ENCODE data around the gene ABCF3.

Gene ABCF3

DNA sequence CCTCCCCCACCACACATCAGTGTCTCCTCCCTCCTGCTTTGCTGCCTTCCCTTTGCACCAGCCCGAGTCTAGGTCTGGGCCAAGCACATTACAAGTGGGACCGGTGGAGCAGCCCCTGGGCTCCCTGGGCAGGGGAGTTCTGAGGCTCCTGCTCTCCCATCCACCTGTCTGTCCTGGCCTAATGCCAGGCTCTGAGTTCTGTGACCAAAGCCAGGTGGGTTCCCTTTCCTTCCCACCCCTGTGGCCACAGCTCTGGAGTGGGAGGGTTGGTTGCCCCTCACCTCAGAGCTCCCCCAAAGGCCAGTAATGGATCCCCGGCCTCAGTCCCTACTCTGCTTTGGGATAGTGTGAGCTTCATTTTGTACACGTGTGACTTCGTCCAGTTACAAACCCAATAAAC lies 2.3 kb upstream of the ABCF3 start:
- DNase-seq (ENCODE audit: extremely low spot score, insufficient read length, low read depth) (no peak), FAIRE-seq (no peak)

DNA sequence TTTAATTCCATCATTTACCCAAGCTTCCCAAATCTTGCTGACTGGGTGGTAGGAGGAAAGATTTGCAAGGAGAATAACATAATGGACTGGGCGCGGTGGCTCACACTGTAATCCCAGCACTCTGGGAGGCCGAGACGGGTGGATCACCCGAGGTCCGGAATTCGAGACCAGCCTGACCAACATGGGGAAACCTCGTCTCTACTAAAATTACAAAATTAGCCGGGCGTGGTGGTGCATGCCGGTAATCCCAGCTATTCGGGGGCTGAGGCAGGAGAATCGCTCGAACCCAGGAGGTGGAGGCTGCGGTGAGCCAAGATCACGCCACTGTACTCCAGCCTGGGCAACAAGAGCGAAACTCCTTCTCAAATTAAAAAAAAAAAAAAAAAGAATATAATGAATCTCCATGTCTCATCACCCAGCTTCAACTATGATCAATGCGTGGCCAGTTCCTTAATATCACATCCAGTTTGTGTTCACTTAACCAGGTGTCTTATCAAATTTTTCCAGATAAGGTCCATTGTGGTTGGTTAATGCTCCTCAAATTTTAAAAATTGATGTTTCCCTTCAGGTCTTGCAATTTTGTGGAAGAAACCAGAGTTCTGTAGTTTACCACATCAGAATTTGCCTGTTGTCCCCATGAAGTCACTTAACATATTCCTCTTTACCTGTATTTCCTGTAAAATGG lies 1.3 kb upstream of the ABCF3 start:
- FAIRE-seq (no peak), DNase-seq (ENCODE audit: extremely low spot score, insufficient read length, low read depth) (no peak)

DNA sequence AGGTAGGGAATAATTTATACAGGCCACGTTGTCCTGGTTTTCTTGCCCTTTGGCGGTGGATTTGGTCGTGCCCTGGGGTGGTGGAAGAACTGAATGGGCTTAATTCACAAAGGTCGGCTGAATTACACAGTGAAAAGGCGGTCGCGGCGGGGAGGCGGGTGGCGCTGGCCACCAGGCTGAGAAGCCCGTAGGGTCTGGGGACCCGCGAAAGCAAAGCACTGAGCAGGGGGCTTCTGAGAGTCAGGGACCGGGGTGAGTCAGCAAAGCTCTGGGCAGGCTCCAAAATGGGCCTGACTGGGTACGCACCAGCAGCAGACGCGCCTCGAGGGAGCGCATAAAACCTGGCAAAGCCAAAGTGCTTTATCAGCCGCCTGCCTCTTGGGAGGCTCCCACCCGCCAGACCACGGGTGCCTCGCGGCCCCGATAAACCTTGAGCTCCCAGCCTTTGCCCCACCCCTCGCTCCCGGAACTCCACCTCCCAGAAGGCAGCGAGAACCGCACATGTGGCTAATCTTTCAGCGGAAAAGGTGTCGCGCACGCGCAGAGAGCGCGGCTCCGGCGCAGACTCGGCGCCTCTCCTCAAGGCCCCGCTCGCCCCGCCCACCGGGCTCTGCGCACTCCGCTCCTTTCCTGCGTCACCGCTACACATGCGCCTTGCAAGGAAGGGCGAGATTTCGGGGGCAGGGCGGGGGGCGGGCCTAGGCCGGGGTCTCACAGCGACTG lies 377 bp upstream of the ABCF3 start:
- peak; percentile 98 for DNase-seq (ENCODE audit: extremely low spot score, insufficient read length, low read depth)
- FAIRE-seq = peak; percentile 98

DNA sequence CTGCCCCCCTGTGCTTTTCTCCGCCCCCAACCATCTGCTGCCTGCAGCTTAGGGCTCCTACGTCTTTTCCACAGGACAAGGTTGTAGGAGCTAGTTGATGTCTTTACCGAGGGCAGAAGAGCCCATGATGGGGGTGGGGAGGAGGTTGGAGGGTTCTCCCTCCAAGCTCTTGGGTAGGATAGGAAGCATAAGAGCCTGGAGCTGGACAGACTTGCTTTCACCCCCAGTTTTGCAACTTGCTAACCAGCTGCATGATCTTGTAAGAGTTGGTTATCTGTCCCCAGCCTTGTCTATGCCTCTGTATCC lies 856 bp downstream of the ABCF3 start:
- DNase-seq (ENCODE audit: extremely low spot score, insufficient read length, low read depth) = no peak
- FAIRE-seq = no peak

DNA sequence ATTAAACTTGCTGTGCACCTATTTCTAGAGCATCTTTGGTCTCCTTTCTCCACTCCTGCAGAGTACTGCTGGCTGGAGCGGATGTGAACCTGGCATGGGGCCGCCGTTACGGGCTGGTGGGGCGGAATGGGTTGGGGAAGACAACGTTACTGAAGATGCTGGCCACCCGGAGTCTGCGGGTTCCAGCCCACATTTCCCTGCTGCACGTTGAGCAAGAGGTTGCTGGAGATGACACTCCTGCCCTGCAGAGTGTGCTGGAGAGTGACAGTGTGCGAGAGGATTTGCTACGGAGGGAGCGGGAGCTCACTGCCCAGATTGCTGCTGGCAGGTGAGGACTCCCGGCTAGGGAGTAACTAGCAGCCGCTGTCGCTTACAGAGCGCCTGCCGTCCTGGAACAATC lies 2.1 kb downstream of the ABCF3 start:
- DNase-seq (ENCODE audit: extremely low spot score, insufficient read length, low read depth) (no peak), FAIRE-seq (no peak)

DNA sequence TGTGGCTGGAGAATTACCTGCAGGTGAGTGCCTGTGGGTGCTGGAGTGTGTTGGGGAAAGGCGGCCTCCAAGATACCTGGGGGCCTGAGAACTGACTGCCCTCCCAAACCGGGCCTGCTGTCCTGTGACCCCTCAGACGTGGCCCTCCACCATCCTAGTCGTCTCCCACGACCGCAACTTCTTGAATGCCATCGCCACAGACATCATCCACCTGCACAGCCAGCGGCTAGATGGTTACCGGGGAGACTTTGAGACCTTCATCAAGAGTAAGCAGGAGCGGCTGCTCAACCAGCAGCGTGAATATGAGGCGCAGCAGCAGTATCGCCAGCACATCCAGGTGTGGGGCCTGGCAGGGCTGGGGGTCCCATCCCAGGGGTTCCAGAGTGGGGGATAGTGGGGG lies 3.4 kb downstream of the ABCF3 start:
- FAIRE-seq = no peak
- DNase-seq (ENCODE audit: extremely low spot score, insufficient read length, low read depth) = no peak

DNA sequence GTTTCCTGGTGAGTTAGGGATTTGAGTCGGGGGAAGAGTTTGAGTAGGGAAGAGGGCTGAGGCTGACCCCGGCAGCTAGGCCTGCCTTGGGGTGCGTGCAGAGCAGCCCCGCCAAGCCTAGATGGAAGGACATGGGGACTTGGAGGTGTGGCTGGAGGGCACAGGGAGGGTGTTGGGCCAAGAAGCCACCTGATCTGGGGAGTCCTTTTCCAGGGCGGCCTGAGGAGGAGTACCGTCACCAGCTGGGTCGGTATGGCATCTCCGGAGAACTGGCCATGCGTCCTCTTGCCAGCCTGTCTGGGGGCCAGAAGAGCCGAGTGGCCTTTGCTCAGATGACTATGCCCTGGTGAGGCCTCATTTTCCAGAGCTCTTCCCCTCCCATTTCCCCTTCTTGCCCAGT lies 6.9 kb downstream of the ABCF3 start:
- DNase-seq (ENCODE audit: extremely low spot score, insufficient read length, low read depth) (no peak), FAIRE-seq (no peak)

DNA sequence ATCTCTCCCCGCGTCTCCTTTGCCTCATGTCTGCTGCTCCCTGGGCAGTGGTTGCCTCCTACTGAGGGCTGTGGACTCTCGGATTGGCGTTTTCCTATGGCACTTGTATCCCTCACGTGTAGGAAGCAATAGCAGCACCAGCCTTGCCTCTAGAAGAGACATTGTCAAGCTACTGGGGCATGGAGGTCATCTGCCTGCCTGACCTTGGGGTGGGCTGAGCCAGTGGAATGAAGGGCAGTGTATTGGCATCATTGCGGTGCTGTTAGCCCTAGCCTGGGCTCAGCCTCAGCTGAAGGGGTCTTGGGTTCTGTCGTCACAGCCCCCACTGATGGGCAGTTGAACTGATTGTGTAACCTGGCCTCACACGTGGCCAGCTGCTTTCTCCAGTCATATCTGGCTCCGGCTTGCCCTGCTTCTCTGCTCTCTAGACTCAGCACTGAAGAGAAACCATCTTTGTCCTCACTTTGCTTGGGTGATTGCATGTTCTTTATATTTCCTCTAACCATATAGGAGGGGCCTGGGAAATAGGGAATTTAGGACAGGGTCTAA lies 8.1 kb downstream of the ABCF3 start:
- no peak for DNase-seq (ENCODE audit: extremely low spot score, insufficient read length, low read depth)
- FAIRE-seq = no peak

DNA sequence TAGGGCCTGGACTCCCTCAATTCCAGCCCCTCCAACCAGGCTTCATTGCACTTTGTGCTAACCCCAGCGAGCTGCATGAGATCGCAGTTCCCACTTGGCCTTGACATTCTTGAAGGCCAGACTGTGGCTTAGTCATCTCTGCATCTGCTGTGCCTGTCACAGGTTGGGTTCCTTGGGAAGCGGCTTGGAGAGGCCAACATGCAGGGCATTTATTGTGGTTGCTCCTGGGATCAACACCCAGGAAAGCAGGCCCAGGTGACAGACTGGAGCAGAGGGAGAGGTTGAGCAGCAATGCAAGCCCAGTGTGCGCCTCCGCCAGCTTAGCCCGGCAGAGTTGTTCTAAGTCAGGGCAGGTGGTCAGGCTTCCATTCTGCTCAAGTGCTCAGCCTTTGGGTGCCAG lies 10.5 kb downstream of the ABCF3 start:
- FAIRE-seq = no peak
- no peak for DNase-seq (ENCODE audit: extremely low spot score, insufficient read length, low read depth)

DNA sequence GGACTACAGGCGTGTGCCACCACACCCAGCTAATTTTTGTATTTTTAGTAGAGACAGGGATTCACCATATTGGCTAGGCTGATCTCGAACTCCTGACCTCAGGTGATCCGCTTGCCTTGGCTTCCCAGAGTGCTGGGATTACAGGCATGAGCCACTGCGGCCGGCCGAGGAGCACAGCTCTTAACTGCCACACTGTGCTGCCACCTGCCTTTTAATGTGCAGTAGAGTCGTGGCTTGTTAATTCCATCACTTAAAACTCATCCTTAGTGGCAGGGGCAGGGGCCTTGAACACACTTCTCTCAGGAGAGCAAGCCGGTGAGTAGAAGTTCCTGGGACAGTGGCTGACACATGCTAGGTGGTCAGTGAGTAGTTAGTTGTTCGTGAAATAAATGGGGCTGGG lies 12.5 kb downstream of the ABCF3 start:
- FAIRE-seq (no peak), DNase-seq (ENCODE audit: extremely low spot score, insufficient read length, low read depth) (no peak)

DNA sequence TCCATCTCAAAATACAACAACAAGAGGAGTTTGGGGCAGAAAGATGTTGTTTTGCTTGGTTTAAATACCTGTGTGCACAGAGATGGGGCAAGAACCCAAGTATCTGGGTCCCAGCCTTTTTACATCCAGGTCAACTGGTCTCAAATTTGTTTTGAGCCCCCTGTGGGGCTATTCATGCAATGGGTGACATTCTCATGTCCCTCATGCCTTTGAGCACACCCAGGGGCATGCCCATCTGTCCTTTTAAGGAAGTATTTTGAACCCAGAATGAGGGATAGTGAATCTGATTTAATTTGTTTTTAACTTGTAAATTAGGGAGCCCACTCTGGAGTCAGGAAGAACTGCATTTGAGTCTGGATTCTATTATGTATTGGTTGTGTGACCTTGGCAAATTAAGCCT lies 14.8 kb downstream of the ABCF3 start:
- no peak for DNase-seq (ENCODE audit: extremely low spot score, insufficient read length, low read depth)
- FAIRE-seq = no peak

DNA sequence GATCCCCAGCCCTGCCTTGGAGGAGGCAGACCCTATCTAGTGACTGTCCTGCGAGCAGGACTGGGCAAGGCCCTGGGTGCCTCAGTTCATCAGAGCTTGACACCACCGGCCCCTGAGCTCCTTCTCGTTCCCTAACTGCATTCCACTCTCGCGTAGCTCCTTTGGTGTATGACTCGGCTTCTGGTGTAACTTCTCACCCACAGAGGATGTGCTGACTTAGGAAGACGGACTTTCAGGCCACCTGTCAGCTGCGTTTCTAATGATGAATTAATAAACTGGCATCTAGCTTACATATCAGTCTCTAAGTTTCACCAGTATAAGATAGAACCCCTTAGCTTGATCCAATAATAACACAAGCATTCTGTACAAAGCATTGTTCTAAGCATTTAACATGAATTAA lies 17.5 kb downstream of the ABCF3 start:
- DNase-seq (ENCODE audit: extremely low spot score, insufficient read length, low read depth) = no peak
- no peak for FAIRE-seq

DNA sequence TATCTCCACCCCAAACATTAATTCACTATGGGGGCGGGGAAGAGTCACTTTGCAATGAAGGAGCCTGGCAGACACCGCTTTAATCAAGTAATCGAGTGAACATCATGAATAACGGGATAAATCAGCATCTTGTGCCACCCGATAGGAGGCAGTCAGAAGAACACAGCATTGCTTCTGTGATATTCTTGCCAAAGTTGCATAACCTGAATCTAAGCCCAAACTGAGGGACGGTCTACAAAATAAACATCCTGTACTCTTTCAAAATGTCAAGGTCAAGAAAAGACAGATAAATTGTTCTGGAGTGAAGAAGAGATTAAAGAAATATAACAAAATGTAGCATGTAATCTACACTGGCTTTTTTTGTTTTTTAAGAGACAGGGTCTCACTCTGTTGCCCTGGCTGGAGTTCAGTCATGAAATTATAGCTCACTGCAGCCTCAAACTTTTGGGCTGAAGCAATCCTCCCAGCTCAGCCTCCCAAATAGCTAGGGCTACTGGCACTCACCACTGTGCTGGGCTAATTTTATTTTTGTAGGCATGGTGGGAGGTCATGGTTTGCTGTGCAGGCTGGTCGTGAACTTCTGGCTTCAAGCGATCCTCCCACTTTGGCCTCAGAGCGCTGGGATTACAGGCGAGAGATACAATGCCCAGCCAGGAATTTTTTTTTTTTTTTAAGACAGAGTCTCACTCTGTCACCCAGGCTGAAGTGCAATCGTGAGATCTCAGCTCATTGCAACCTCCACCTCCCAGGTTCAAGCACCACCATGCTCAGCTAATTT lies 23.3 kb downstream of the ABCF3 start:
- DNase-seq (ENCODE audit: extremely low spot score, insufficient read length, low read depth) (no peak), FAIRE-seq (no peak)

DNA sequence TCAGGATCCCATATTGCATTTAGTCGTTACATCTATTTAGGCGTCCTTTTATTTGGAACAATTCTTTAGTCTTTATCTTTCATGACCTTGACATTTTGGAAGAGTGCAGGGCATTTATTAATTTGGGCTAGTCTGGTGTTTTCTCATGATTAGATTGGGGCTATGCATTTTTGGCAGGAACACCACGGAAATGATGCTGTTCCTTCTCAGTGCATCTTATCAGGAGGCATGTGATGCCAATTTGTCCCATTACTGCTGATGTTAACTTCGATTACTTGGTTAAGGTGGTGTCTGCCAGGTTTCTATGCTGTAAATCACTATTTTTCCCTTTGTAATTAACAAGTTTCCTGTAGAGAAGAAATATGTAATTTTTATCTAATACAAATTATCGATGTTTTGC lies 25.3 kb downstream of the ABCF3 start:
- DNase-seq (ENCODE audit: extremely low spot score, insufficient read length, low read depth) = no peak
- no peak for FAIRE-seq

DNA sequence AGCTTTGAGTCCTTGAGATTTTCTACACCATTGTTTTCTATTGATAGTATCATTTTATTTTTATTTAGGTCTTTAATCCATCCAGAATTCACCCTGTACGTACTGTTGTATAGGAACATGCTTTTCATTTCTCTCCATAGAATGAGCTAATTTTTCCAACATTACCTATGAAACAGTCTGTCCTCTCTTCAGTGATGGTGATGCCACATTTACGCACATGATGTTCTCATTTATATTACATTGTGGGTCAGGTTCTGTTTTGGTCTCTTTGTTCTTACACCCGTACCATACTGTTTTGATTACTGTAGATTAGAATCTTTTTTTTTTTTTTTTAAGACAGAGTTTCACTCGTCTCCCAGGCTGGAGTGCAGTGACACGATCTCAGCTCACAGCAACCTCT lies 25.7 kb downstream of the ABCF3 start:
- DNase-seq (ENCODE audit: extremely low spot score, insufficient read length, low read depth) = no peak
- no peak for FAIRE-seq

DNA sequence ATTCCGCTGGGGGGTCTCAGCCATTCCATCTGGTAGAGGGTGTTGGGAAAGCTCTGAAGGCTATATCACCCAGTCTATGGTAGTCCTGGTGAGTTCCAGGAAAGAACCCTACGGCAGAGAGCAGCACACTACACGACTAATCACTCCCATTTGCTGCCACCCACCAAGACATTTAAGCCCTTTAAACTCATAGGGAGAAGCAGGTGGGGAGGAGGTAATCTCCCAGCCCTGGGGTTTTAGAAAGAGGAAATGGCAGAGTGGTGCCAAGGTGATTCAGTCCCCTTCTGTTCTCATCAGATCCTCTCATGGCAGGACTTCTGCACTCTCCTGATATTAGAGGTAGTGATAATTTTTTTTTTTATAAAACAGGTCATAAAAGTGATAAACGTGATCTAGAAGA lies 32.8 kb downstream of the ABCF3 start:
- no peak for DNase-seq (ENCODE audit: extremely low spot score, insufficient read length, low read depth)
- FAIRE-seq = no peak

DNA sequence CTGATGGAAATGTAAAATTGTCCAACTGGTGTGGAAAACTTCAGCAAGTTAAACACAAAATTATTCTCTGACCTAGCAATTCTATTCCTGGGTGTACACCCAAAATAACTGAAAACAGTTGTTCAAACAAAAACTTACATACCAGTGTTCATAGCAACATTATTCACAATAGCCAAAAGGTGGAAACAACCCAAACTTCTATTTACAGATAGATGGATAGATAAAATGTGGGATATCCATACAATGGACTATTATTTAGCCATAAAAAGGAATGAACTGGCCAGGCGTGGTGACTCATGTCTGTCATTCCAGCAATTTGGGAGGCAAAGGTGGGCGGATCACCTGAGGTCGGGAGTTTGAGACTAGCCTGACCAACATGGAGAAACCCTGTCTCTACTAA lies 36.5 kb downstream of the ABCF3 start:
- DNase-seq (ENCODE audit: extremely low spot score, insufficient read length, low read depth) = no peak
- no peak for FAIRE-seq

DNA sequence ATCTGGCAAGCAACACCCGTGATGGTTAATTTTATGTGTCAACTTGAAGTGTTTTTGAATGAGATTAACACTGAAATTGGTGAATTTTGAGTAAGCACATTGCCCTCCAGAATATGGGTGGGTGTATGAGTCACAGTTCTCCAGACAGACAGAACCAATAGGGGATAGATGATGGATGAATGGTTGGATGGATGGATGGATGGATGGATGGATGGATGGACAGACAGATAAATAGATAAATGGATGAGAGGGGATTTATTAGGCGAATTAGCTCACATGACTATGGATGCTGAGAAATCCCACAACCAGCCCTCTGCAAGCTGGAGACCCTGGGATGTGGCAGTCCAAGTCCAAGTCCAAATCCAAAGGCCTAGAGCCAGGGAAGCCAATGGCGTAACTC lies 37.9 kb downstream of the ABCF3 start:
- no peak for FAIRE-seq
- DNase-seq (ENCODE audit: extremely low spot score, insufficient read length, low read depth) = no peak

DNA sequence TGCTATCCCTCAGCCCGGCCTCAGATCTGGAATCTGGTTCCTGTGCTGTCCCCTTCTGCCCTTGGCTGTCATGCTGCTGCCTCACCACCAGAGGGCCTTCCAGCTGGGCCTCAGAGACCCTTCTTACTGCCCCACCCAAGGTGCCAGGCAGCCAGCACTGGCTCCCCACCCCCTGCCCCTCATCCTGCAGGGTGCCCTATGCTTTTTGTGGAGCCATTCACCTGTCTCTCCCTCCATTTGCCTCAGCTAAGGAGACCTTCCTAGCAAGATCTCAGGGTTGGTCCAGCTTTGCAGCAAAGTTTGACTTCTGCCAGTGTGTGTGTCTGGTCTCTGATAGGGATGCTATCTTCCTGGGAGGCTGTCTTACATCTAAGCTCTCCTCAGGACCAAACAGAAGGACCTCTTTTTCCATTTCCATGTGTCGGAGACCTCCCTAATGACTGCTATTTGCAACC lies 41.5 kb downstream of the ABCF3 start:
- no peak for DNase-seq (ENCODE audit: extremely low spot score, insufficient read length, low read depth)
- FAIRE-seq = peak; percentile 60

DNA sequence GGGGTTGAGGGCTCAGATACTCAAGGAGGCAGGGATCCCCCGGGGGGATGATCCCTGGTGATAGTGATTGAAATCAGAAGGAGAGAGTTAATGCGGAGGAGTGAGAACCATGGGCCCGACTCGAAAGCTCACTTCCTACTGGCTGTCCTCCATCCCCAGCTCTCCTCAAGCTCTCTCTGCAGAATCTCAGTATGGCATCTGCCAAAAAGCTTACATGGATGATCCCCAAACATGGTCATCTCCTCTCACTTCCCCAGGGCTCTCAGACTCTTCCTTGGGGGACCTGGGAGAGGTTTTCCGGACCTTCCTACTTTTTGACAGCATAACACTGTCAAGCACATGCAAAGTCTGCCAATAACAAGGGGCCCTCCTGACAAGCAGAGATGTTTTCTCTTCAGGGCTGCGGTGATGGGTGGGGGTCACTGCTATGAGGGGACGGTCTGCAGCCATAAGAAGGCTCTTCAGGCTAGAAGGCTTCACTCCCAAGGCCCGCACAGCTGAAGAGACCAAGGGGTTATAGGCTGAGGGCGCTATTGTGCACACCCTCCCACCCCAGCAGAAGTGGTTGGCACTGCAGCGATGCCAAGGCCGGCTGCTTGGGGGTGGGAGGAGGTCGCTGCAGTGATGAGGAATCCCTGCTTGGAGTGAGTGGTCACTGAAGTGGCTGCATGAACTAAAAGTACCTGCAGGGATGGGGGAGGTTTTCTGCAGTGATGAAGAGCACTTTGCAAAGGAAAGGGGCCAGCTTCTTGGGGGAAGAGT lies 42.6 kb downstream of the ABCF3 start:
- DNase-seq (ENCODE audit: extremely low spot score, insufficient read length, low read depth) (no peak), FAIRE-seq (no peak)
